ENCODE data around the gene PDCD1LG2.
"Not testable (repeated sequence)": the region's sequence is repeated elsewhere in the genome, so short reads cannot be mapped to it uniquely, and the experiment has no call there.

PDCD1LG2 gene

GRCh38 chr9:5510360-5510931, at the start of gene PDCD1LG2:
Gene PDCD1LG2 (plus strand): TSS chr9:5510531. CDS start chr9:5522547, 12,016 bp downstream.
- no peak for DNase-seq

- DNase-seq: not testable (repeated sequence)
Measured at GRCh38 chr9:5464831-5465330, 45.5 kb upstream of the PDCD1LG2 start.

- DNase-seq: no peak
Measured at GRCh38 chr9:5466005-5466404, 44.3 kb upstream of the PDCD1LG2 start.

- no peak for DNase-seq
Measured at GRCh38 chr9:5466766-5467165, 43.6 kb upstream of the PDCD1LG2 start.

GRCh38 chr9:5468850-5469249, 41.5 kb upstream of the PDCD1LG2 start:
- no peak for DNase-seq

GRCh38 chr9:5470122-5470521, 40.2 kb upstream of the PDCD1LG2 start:
- no peak for DNase-seq

- no peak for DNase-seq
Measured at GRCh38 chr9:5470816-5471215, 39.5 kb upstream of the PDCD1LG2 start.

GRCh38 chr9:5475611-5476010, 34.7 kb upstream of the PDCD1LG2 start:
- not testable (repeated sequence) for DNase-seq

GRCh38 chr9:5478206-5478605, 32.1 kb upstream of the PDCD1LG2 start:
- no peak for DNase-seq

- DNase-seq: no peak
Measured at GRCh38 chr9:5479994-5480694, 30.2 kb upstream of the PDCD1LG2 start.

- no peak for DNase-seq
Measured at GRCh38 chr9:5480919-5481318, 29.4 kb upstream of the PDCD1LG2 start.

- DNase-seq: no peak
Measured at GRCh38 chr9:5481322-5482040, 28.9 kb upstream of the PDCD1LG2 start.

- DNase-seq: no peak
Measured at GRCh38 chr9:5482194-5482593, 28.1 kb upstream of the PDCD1LG2 start.

GRCh38 chr9:5483306-5483705, 27.0 kb upstream of the PDCD1LG2 start:
- DNase-seq: no peak

GRCh38 chr9:5485378-5486085, 24.8 kb upstream of the PDCD1LG2 start:
- DNase-seq: no peak

- no peak for DNase-seq
Measured at GRCh38 chr9:5486988-5487387, 23.3 kb upstream of the PDCD1LG2 start.

GRCh38 chr9:5488221-5489008, 21.9 kb upstream of the PDCD1LG2 start:
- no peak for DNase-seq

- DNase-seq: no peak
Measured at GRCh38 chr9:5489630-5490490, 20.5 kb upstream of the PDCD1LG2 start.

GRCh38 chr9:5492965-5493678, 17.2 kb upstream of the PDCD1LG2 start:
- no peak for DNase-seq

- no peak for DNase-seq
Measured at GRCh38 chr9:5493679-5494511, 16.4 kb upstream of the PDCD1LG2 start.
